ENCODE data around the gene CMTM4.
"Not testable (repeated sequence)": the region's sequence is repeated elsewhere in the genome, so short reads cannot be mapped to it uniquely, and the experiment has no call there.

CMTM4 gene

GRCh38 chr16:66689282-66689681 lies 7.3 kb downstream of the CMTM4 start:
- Histone ChIP-seq H3K79me2 (peaks cover 83% of the 10 kb centered on the region), H2AFZ (no peak overlapping the region), H3K27me3 (ENCODE audit: control insufficient read depth, insufficient read depth, low read length) (no peaks in the 10 kb centered on the region), H3K36me3 (ENCODE audit: control insufficient read depth, insufficient read depth, low read length) (no peaks in the 10 kb centered on the region), H3K27ac (no peak overlapping the region), H3K4me2 (ENCODE audit: low read length) (no peak overlapping the region), H3K4me3 (ENCODE audit: low read depth, low read length) (no peak overlapping the region), H3K4me1 (peaks cover 11% of the 10 kb centered on the region), H3K9me3 (ENCODE audit: control insufficient read depth, low read length) (no peaks in the 10 kb centered on the region), H3K9ac (no peak overlapping the region)
- no peak for TF ChIP-seq CTCF (IDR thresholded peaks at IDR 0.05)

- Histone ChIP-seq H3K27me3 (ENCODE audit: control insufficient read depth, insufficient read depth, low read length) (no peaks in the 10 kb centered on the region), H3K4me1 (peaks cover 11% of the 10 kb centered on the region), H3K4me2 (ENCODE audit: low read length) (no peak overlapping the region), H3K27ac (no peak overlapping the region), H2AFZ (no peak overlapping the region), H3K4me3 (ENCODE audit: low read depth, low read length) (no peak overlapping the region), H3K9ac (no peak overlapping the region), H3K9me3 (ENCODE audit: control insufficient read depth, low read length) (no peaks in the 10 kb centered on the region), H3K36me3 (ENCODE audit: control insufficient read depth, insufficient read depth, low read length) (no peaks in the 10 kb centered on the region), H3K79me2 (peaks cover 82% of the 10 kb centered on the region)
- no peak for TF ChIP-seq CTCF (IDR thresholded peaks at IDR 0.05)
These were observed 8.5 kb downstream of the CMTM4 start for GRCh38 chr16:66687906-66688625.

- not testable (repeated sequence) for H2AFZ ChIP-seq; H3K36me3 ChIP-seq (ENCODE audit: control insufficient read depth, insufficient read depth, low read length); H3K4me3 ChIP-seq (ENCODE audit: low read depth, low read length); H3K27ac ChIP-seq; H3K9me3 ChIP-seq (ENCODE audit: control insufficient read depth, low read length); H3K9ac ChIP-seq; H3K4me2 ChIP-seq (ENCODE audit: low read length); H3K27me3 ChIP-seq (ENCODE audit: control insufficient read depth, insufficient read depth, low read length)
- H3K79me2 ChIP-seq: peaks cover 77% of the 10 kb centered on the region
- peaks cover 11% of the 10 kb centered on the region for H3K4me1 ChIP-seq
These were observed 10.9 kb downstream of the CMTM4 start for GRCh38 chr16:66685501-66686115.

GRCh38 chr16:66682271-66682670 lies 14.3 kb downstream of the CMTM4 start:
- H3K9me3 ChIP-seq (ENCODE audit: control insufficient read depth, low read length): no peaks in the 10 kb centered on the region
- no peak overlapping the region for H3K9ac ChIP-seq
- TF ChIP-seq CTCF (IDR thresholded peaks at IDR 0.05): no peak

GRCh38 chr16:66681676-66682075 lies 14.9 kb downstream of the CMTM4 start:
- no peak for TF ChIP-seq CTCF (IDR thresholded peaks at IDR 0.05)
- Histone ChIP-seq H3K9me3 (ENCODE audit: control insufficient read depth, low read length) (no peaks in the 10 kb centered on the region), H3K4me1 (peaks cover 10% of the 10 kb centered on the region), H2AFZ (no peak overlapping the region), H3K79me2 (peaks cover 65% of the 10 kb centered on the region), H3K27me3 (ENCODE audit: control insufficient read depth, insufficient read depth, low read length) (no peaks in the 10 kb centered on the region), H3K36me3 (ENCODE audit: control insufficient read depth, insufficient read depth, low read length) (no peaks in the 10 kb centered on the region), H3K27ac (no peak overlapping the region), H3K4me3 (ENCODE audit: low read depth, low read length) (no peak overlapping the region), H3K9ac (no peak overlapping the region), H3K4me2 (ENCODE audit: low read length) (no peak overlapping the region)

More at GRCh38 chr16:66682271-66682670, 14.3 kb downstream of the CMTM4 start:
- H3K79me2 ChIP-seq: peaks cover 65% of the 10 kb centered on the region
- H3K27ac ChIP-seq: no peak overlapping the region
- H3K36me3 ChIP-seq (ENCODE audit: control insufficient read depth, insufficient read depth, low read length): no peaks in the 10 kb centered on the region
- no peak overlapping the region for H3K4me2 ChIP-seq (ENCODE audit: low read length)
- H3K4me3 ChIP-seq (ENCODE audit: low read depth, low read length): no peak overlapping the region
- peaks cover 7% of the 10 kb centered on the region for H3K4me1 ChIP-seq
- H3K27me3 ChIP-seq (ENCODE audit: control insufficient read depth, insufficient read depth, low read length): no peaks in the 10 kb centered on the region
- H2AFZ ChIP-seq: no peak overlapping the region

Data from parathyroid adenoma (tissue), 2 donors.